Measurements from ENCODE around the gene KCNK7. TPM values are rescaled to one million over a fixed set of nuclear protein-coding genes. Genes with fewer than 3 reads are reported as not detected.

The KCNK7 gene
- polyA plus RNA-seq, 1 experiment = 0.07 TPM

- DNase-seq (ENCODE audit: low read depth) = no peak
- H3K27me3 ChIP-seq (ENCODE audit: control insufficient read depth, insufficient read depth, low read length) = no peaks in the 10 kb centered on the region
- POLR2A ChIA-PET = no interaction called here
- peak overlapping the region; percentile 74 for H3K4me3 ChIP-seq (ENCODE audit: low read depth, low read length)
- CTCF ChIA-PET = interaction anchor here (1.0 to 3.9 kb wide), 6 partner anchors 9 to 37 kb away, joined by 3 to 25 read pairs (median 8); partner anchors contain the start of genes KCNK7 and PCNX3
- TF ChIP-seq CTCF (IDR thresholded peaks at IDR 0.05; ENCODE audit: insufficient read depth, low read depth, low read length) = no peak
- H3K36me3 ChIP-seq (ENCODE audit: control insufficient read depth, insufficient read depth, low read length) = peaks cover 30% of the 10 kb centered on the region
Measured at GRCh38 chr11:65577756-65578109, 17.9 kb downstream of the KCNK7 start.

GRCh38 chr11:65576867-65577755 is 18.5 kb downstream of the KCNK7 start:
- peak overlapping the region; percentile 74 for H3K4me3 ChIP-seq (ENCODE audit: low read depth, low read length)
- peaks cover 30% of the 10 kb centered on the region for H3K36me3 ChIP-seq (ENCODE audit: control insufficient read depth, insufficient read depth, low read length)
- no peaks in the 10 kb centered on the region for H3K27me3 ChIP-seq (ENCODE audit: control insufficient read depth, insufficient read depth, low read length)
- no peak for DNase-seq (ENCODE audit: low read depth)
- no peak for TF ChIP-seq CTCF (IDR thresholded peaks at IDR 0.05; ENCODE audit: insufficient read depth, low read depth, low read length)
- ChIA-PET CTCF (interaction anchor here (0.6 to 3.9 kb wide), 10 partner anchors 9 to 160 kb away, joined by 3 to 25 read pairs (median 4); partner anchors contain the start of genes KCNK7 and PCNX3), POLR2A (interaction anchor here (0.6 kb wide), 1 partner anchor 145 kb away, joined by 9 read pairs; no protein-coding TSS in a partner anchor)

GRCh38 chr11:65576232-65576866 is 19.3 kb downstream of the KCNK7 start:
- no peak for DNase-seq (ENCODE audit: low read depth)
- ChIA-PET POLR2A (interaction anchor here (0.6 kb wide), 1 partner anchor 144 kb away, joined by 9 read pairs; no protein-coding TSS in a partner anchor), CTCF (interaction anchor here (0.6 to 3.9 kb wide), 9 partner anchors 10 to 159 kb away, joined by 3 to 25 read pairs (median 5); partner anchors contain the start of gene KCNK7)
- Histone ChIP-seq H3K27me3 (ENCODE audit: control insufficient read depth, insufficient read depth, low read length) (no peaks in the 10 kb centered on the region), H3K36me3 (ENCODE audit: control insufficient read depth, insufficient read depth, low read length) (peaks cover 27% of the 10 kb centered on the region), H3K4me3 (ENCODE audit: low read depth, low read length) (peak overlapping the region; percentile 74)
- TF ChIP-seq CTCF (IDR thresholded peaks at IDR 0.05; ENCODE audit: insufficient read depth, low read depth, low read length) = no peak

GRCh38 chr11:65575568-65576231 is 19.9 kb downstream of the KCNK7 start, which contains the start of gene EHBP1L1:
Gene EHBP1L1, plus strand, starts transcription at chr11:65576053. Its CDS starts 250 bp downstream, at chr11:65576303.
- no peak for DNase-seq (ENCODE audit: low read depth)
- peak within 1 kb of the TSS; percentile 74 for H3K4me3 ChIP-seq (ENCODE audit: low read depth, low read length)
- peaks cover 20% of the 10 kb centered on the region for H3K36me3 ChIP-seq (ENCODE audit: control insufficient read depth, insufficient read depth, low read length)
- H3K27me3 ChIP-seq (ENCODE audit: control insufficient read depth, insufficient read depth, low read length) = no peaks in the 10 kb centered on the region
- ChIA-PET POLR2A (interaction anchor here (0.6 kb wide), 1 partner anchor 20 kb away, joined by 3 read pairs; no protein-coding TSS in a partner anchor), CTCF (interaction anchor here (0.6 to 3.9 kb wide), 9 partner anchors 10 to 242 kb away, joined by 3 to 25 read pairs (median 5); partner anchors contain the start of gene KCNK7)
- no peak for TF ChIP-seq CTCF (IDR thresholded peaks at IDR 0.05; ENCODE audit: insufficient read depth, low read depth, low read length)
